K562 (cell line): Measurements from ENCODE around the gene SERPINA9. TPM values are rescaled to one million over a fixed set of nuclear protein-coding genes. Genes with fewer than 3 reads are reported as not detected.
A peak's percentile ranks its signal among the peaks of the same experiment; 100 is the strongest.

Source experiments
- ATAC-seq: fragments of 200-7000 bp; cut with Tn5 transposase; 3 replicates; pipeline ENCODE4 v1.9.1; 2020; ENCODE audit warnings: moderate library complexity
- BruUV-seq: library from RNA; stranded (reverse); fragments of 400-500 nt; replicated peaks from 2 replicates; lab custom pipeline; 2021; lab: Mats Ljungman, UMichigan
- CTCF ChIA-PET: fragments of 300-600 bp; formaldehyde crosslinking; extraction: SDS; loops from one replicate; lab custom pipeline; 2021; ENCODE audit warnings: low intra/inter-chr PET ratio; lab: Yijun Ruan, JAX
- POLR2A ChIA-PET: fragments of 300-600, 350-650 bp; sonication (Branson Sonifier 250); formaldehyde crosslinking; extraction: SDS; loops from one replicate; lab custom pipeline; 2021; ENCODE audit warnings: antibody characterized with exemption, inconsistent platforms; lab: Yijun Ruan, JAX
- DNase-seq, 4 experiments: peaks; one replicate each; pipeline versions ENCODE4 v3.0.0 to v3.0.0-alpha.2; 2011 to 2018; ENCODE audit warnings: low spot score in 3 of 4, mixed read lengths in 3 of 4; ENCODE audit errors: extremely low read depth in 1 of 4
- FAIRE-seq: peaks from 2 replicates; lab custom pipeline; 2011; peaks lifted over from hg19 to GRCh38; lab: Jason Lieb, UNC
- H2AFZ ChIP-seq: 2 replicates; pipeline ENCODE4 v1.6.0; 2011; ENCODE audit warnings: low read depth, low read length, control low read depth, inconsistent platforms
- H3K27ac ChIP-seq: fragments of 200-600 bp; 3 replicates; pipeline ENCODE4 v1.8.0; 2011; ENCODE audit warnings: low read depth, mild to moderate bottlenecking, control low read depth, inconsistent platforms, low read length, moderate library complexity, mixed read lengths; ENCODE audit errors: extremely low read depth
- H3K27me3 ChIP-seq, 2 experiments: fragments of 300-600 bp in 1 of 2; 2 replicates in 1 of 2; 3 replicates in 1 of 2; pipeline versions ENCODE4 v1.6.0 to v1.8.0; 2011; ENCODE audit warnings: inconsistent platforms in 2 of 2, low read length in 2 of 2, mild to moderate bottlenecking in 1 of 2, mixed read lengths in 1 of 2, moderate library complexity in 1 of 2; ENCODE audit not compliant: control insufficient read depth in 2 of 2, insufficient read depth in 2 of 2
- H3K36me3 ChIP-seq: fragments of 300-600 bp; 3 replicates; pipeline ENCODE4 v1.8.0; 2011; ENCODE audit warnings: mild to moderate bottlenecking, low read length, inconsistent platforms; ENCODE audit not compliant: control insufficient read depth, insufficient read depth
- H3K4me1 ChIP-seq, 2 experiments: fragments of 200-600 bp in 1 of 2; replicated peaks in 1 of 2; 2 replicates in 1 of 2; 3 replicates in 1 of 2; pipeline versions ENCODE4 v1.5.1 to v1.8.0; 2011; ENCODE audit warnings: inconsistent platforms in 2 of 2, low read length in 2 of 2, mild to moderate bottlenecking in 1 of 2, mixed read lengths in 1 of 2, moderate library complexity in 1 of 2; ENCODE audit not compliant: control insufficient read depth in 2 of 2, insufficient read depth in 2 of 2
- H3K4me2 ChIP-seq: 2 replicates; pipeline ENCODE4 v1.6.1; 2011; ENCODE audit warnings: low read length, control low read depth, inconsistent platforms, mixed read lengths; ENCODE audit not compliant: insufficient read depth
- H3K4me3 ChIP-seq: fragments of 200-600 bp; sonication (generic), shearing (Covaris generic); 2 replicates; pipeline ENCODE4 v1.5.1; 2016; ENCODE audit warnings: control low read depth, inconsistent platforms
- H3K79me2 ChIP-seq: fragments of 200-600 bp; 3 replicates; pipeline ENCODE4 v1.8.0; 2011; ENCODE audit warnings: low read length, inconsistent platforms; ENCODE audit not compliant: control insufficient read depth, insufficient read depth
- H3K9ac ChIP-seq, 2 experiments: 2 replicates each; pipeline versions ENCODE4 v1.6.0 to v1.6.1; 2011; ENCODE audit warnings: low read depth in 2 of 2, low read length in 2 of 2, control low read depth in 1 of 2, inconsistent platforms in 1 of 2, mild to moderate bottlenecking in 1 of 2, mixed read lengths in 1 of 2; ENCODE audit not compliant: insufficient read depth in 1 of 2
- H3K9me1 ChIP-seq: one replicate; pipeline ENCODE4 v1.6.0; 2011; ENCODE audit warnings: inconsistent platforms, mild to moderate bottlenecking, low read length, moderate library complexity; ENCODE audit not compliant: control insufficient read depth, insufficient read depth
- H3K9me3 ChIP-seq: replicated peaks from 2 replicates; pipeline ENCODE4 v1.5.1; 2011; ENCODE audit warnings: low read depth, low read length, inconsistent platforms; ENCODE audit not compliant: control insufficient read depth, insufficient read depth
- H4K20me1 ChIP-seq: replicated peaks from 2 replicates; pipeline ENCODE4 v1.6.1; 2011; ENCODE audit warnings: low read length, inconsistent platforms, mixed read lengths; ENCODE audit not compliant: control insufficient read depth, insufficient read depth
- THRAP3 ChIP-seq: fragments of 450-650 bp; IDR thresholded peaks from 2 replicates; pipeline ENCODE4 v1.6.1; 2016; ENCODE audit warnings: mild to moderate bottlenecking, inconsistent platforms, borderline replicate concordance
- WGBS: fragments of 100-300 bp; shearing (Covaris generic); methylation state at CpG from one replicate; pipeline ENCODE4 v1.1.6; 2016; ENCODE audit warnings: low coverage, mixed read lengths; ENCODE audit not compliant: insufficient coverage; ENCODE audit errors: missing lambda C conversion rate; 5-methylcytosine and 5-hydroxymethylcytosine counted together
- in situ Hi-C: fragments of 300-500 bp; cut with MboI; formaldehyde crosslinking; loops from 4 replicates; pipeline ENCODE4 v1.15.0; 2018; ENCODE audit warnings: inconsistent platforms, mixed read lengths
- intact Hi-C: fragments of 100-400 bp; cut with micrococcal nuclease; formaldehyde crosslinking; loops from 2 replicates; pipeline ENCODE4 v1.14.2; 2022
- polyA plus RNA-seq, 8 experiments: library from polyadenylated mRNA; depleted of rRNA in 4 of 8; stranded (reverse) in 5 of 8; unstranded in 3 of 8; fragments of >200 nt; fragmentation: Nextera tagmentation in 2 of 8; fragmentation: Illumina TruSeq in 1 of 8; extraction: Ambion mirVana in 2 of 8; extraction: Trizol in 1 of 8; gene quantifications; 2 replicates each; pipeline versions ENCODE4 v1.2.1 to v1.2.3, GENCODE V29; 2011 to 2014; ENCODE audit warnings: inconsistent platforms in 1 of 8, missing spikeins in 1 of 8
- total RNA-seq, 7 experiments: library from RNA; depleted of rRNA in 6 of 7; stranded (reverse); fragments of >200 nt in 6 of 7; fragmentation: Illumina TruSeq in 2 of 7; extraction: Trizol in 2 of 7; gene quantifications; 2 replicates each; pipeline versions ENCODE4 v1.2.1 to v1.2.3, GENCODE V29; 2011 to 2021; ENCODE audit warnings: low replicate concordance in 1 of 7
- TF ChIP-seq, protein P1 (sequence below), 2 experiments: fragments of 450-650 bp in 1 of 2; sonication (generic) in 1 of 2; formaldehyde crosslinking in 1 of 2; IDR thresholded peaks in 1 of 2; conservative IDR thresholded peaks in 1 of 2; 2 replicates each; pipeline versions ENCODE4 v1.6.1 to v1.8.1; 2016 to 2023; ENCODE audit warnings: mild to moderate bottlenecking in 2 of 2, moderate library complexity in 2 of 2, inconsistent platforms in 1 of 2, missing genetic modification reagents in 1 of 2

The SERPINA9 gene
- total and polyA plus RNA-seq, 9 of the 15 experiments (the other 6 are each of a cell fraction or from before 2014, with no cell fraction given), result not detected

DNA sequence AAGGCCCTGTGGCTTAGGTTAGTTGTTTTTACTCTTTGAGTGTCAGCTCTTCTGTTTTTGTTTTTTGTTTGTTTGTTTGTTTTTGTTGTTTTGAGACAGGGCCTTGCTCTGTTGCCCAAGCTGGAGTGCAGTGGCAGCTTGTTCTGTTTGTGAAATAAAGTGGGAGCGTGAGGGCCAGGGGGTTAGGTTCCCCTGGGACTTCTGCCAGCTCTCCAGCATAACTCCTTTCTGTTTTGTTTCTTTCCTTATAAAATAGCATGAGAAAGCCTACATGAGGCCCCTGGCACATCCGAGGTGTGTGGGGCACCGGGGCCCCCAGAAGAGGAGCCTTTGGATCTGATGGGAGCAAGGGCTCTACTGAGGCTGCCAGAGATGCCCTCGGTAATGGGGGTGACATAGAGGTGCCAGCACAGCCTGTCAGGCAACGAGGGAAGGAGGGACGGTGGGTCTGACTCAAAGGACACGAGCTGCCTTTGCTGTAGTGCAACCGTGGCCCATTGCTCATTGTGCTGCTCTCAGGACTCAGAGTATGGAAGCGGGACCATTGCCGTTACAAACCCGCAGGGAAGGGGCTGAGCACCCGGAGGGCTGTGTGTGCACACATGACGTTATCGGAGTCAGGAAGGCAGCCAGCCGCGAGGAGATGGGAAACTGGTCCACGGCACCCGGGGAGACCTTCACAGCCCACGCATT, 14.3 kb downstream of the SERPINA9 start:
- Histone ChIP-seq H3K36me3 (no peaks in the 10 kb centered on the region), H3K4me1 (no peaks in the 10 kb centered on the region), H3K79me2 (no peaks in the 10 kb centered on the region), H3K9ac (no peak overlapping the region), H3K27me3 (no peaks in the 10 kb centered on the region), H2AFZ (no peak overlapping the region), H3K27ac (no peak overlapping the region), H4K20me1 (no peaks in the 10 kb centered on the region), H3K4me2 (no peak overlapping the region), H3K4me3 (no peak overlapping the region), H3K9me3 (no peaks in the 10 kb centered on the region), H3K9me1 (no peaks in the 10 kb centered on the region)
- TF ChIP-seq, protein P1, sequence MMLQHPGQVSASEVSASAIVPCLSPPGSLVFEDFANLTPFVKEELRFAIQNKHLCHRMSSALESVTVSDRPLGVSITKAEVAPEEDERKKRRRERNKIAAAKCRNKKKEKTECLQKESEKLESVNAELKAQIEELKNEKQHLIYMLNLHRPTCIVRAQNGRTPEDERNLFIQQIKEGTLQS (IDR thresholded peaks at IDR 0.05), result peak; percentile 44; the same call in 1 of the 2 replicates
- TF ChIP-seq, protein P1 (CRISPR knock-in tag; conservative IDR thresholded peaks at IDR 0.05), result no peak
- no peak for TF ChIP-seq THRAP3
- ChIA-PET POLR2A (interaction anchor here (1.0 kb wide), 1 partner anchor 25 kb away, joined by 4 read pairs; no protein-coding TSS in a partner anchor), CTCF (no interaction called here)
- WGBS, result 2% methylated on average over 17 of the region's 19 CpGs
- intact Hi-C loops, result loop anchor here (2.0 kb wide), 1 partner anchor 49 kb away; no protein-coding TSS in a partner anchor
- no TSS peak for BruUV-seq
- in situ Hi-C loops, result no loop called here
- DNase-seq (no peak), FAIRE-seq (no peak), ATAC-seq (no peak)
